CD8-positive, alpha-beta memory T cell (primary cell): Measurements from ENCODE around the gene IQSEC1. TPM values are rescaled to one million over a fixed set of nuclear protein-coding genes. Genes with fewer than 3 reads are reported as not detected.

Experiments used
- CTCF ChIA-PET: fragments of 350-600 bp; sonication (Branson Sonifier 250); formaldehyde crosslinking; loops from one replicate; lab custom pipeline; 2021; ENCODE audit warnings: antibody characterized with exemption; lab: Charles Lee
- POLR2A ChIA-PET: fragments of 350-600 bp; sonication (Branson Sonifier 250); formaldehyde crosslinking; loops from one replicate; lab custom pipeline; 2021; ENCODE audit warnings: antibody characterized with exemption; lab: Charles Lee
- DNase-seq, 5 donors: peaks; one replicate each; pipeline versions ENCODE4 v3.0.0 to v3.0.0-alpha.2; 2020 to 2022; ENCODE audit warnings: mixed read lengths in 1 of 5
- H3K27ac ChIP-seq: one replicate; pipeline ENCODE4 v1.7.0; 2013; ENCODE audit warnings: low read depth, mild to moderate bottlenecking, low read length, moderate library complexity
- H3K27me3 ChIP-seq: 2 replicates; pipeline ENCODE4 v1.7.0; 2013; ENCODE audit warnings: low read length, mild to moderate bottlenecking; ENCODE audit not compliant: insufficient read depth, poor library complexity, severe bottlenecking
- H3K36me3 ChIP-seq: 2 replicates; pipeline ENCODE4 v1.7.0; 2013; ENCODE audit warnings: mild to moderate bottlenecking, low read length, moderate library complexity; ENCODE audit not compliant: insufficient read depth
- H3K4me1 ChIP-seq: 2 replicates; pipeline ENCODE4 v1.7.0; 2013; ENCODE audit warnings: mild to moderate bottlenecking, low read length, moderate library complexity; ENCODE audit not compliant: insufficient read depth
- H3K4me3 ChIP-seq: 2 replicates; pipeline ENCODE4 v1.7.0; 2013; ENCODE audit warnings: mild to moderate bottlenecking, low read length
- H3K9me3 ChIP-seq: 2 replicates; pipeline ENCODE4 v1.7.0; 2013; ENCODE audit warnings: mild to moderate bottlenecking, low read length
- H3K27ac Mint-ChIP-seq, 8 donors: one replicate each; pipeline ENCODE4 v1.8.0; 2020 to 2021; ENCODE audit warnings: mixed read lengths in 8 of 8, mild to moderate bottlenecking in 6 of 8, inconsistent platforms in 3 of 8, moderate library complexity in 3 of 8
- H3K27me3 Mint-ChIP-seq, 2 donors: one replicate each; pipeline ENCODE4 v1.8.0; 2020 to 2021; ENCODE audit warnings: mixed read lengths in 2 of 2, mild to moderate bottlenecking in 1 of 2, moderate library complexity in 1 of 2
- H3K36me3 Mint-ChIP-seq, 3 donors: one replicate each; pipeline ENCODE4 v1.8.0; 2020 to 2021; ENCODE audit warnings: mixed read lengths in 3 of 3, inconsistent platforms in 1 of 3, mild to moderate bottlenecking in 1 of 3
- H3K4me1 Mint-ChIP-seq, 3 donors: one replicate each; pipeline ENCODE4 v1.8.0; 2020 to 2021; ENCODE audit warnings: mixed read lengths in 3 of 3, inconsistent platforms in 1 of 3, mild to moderate bottlenecking in 1 of 3
- H3K4me3 Mint-ChIP-seq, 7 donors: one replicate each; pipeline ENCODE4 v1.8.0; 2020 to 2021; ENCODE audit warnings: mixed read lengths in 7 of 7, mild to moderate bottlenecking in 6 of 7, moderate library complexity in 4 of 7, inconsistent platforms in 2 of 7
- H3K9me3 Mint-ChIP-seq, 5 donors: one replicate each; pipeline ENCODE4 v1.8.0; 2020 to 2022; ENCODE audit warnings: mixed read lengths in 5 of 5, mild to moderate bottlenecking in 3 of 5, moderate library complexity in 2 of 5, inconsistent platforms in 1 of 5
- polyA plus RNA-seq: library from polyadenylated mRNA; unstranded; fragments of 300-500 nt; fragmentation: Illumina TruSeq; gene quantifications from one replicate; pipeline ENCODE4 v1.2.3, GENCODE V29; 2021
- total RNA-seq, 2 experiments: library from RNA; stranded (reverse); gene quantifications; one replicate each; pipeline ENCODE4 v1.2.3, GENCODE V29; 2021

IQSEC1 gene
- total and polyA plus RNA-seq, 3 experiments from 2014 or later, result 18.5 to 33.7 (median 19.8) TPM

GRCh38 chr3:13045904-13046568, 27.2 kb downstream of the IQSEC1 start:
- ChIA-PET POLR2A (no interaction called here), CTCF (interaction anchor here (0.7 to 1.1 kb wide), 2 partner anchors 15 to 46 kb away, joined by 3 read pairs; no protein-coding TSS in a partner anchor)
- Mint-ChIP-seq H3K27me3 (peaks cover 0 to 2% of the 10 kb centered on the region in 2 donors), H3K4me3 (no peak overlapping the region), H3K9me3 (no peaks in the 10 kb centered on the region), H3K4me1 (peaks cover 6 to 21% (median 11%) of the 10 kb centered on the region in 3 donors), H3K27ac (peak overlapping the region in 3 of 8 donors; percentile 5 to 58 (median 7)), H3K36me3 (no peaks in the 10 kb centered on the region)
- DNase-seq, result peak in 1 of 5 donors; percentile 3
- Histone ChIP-seq H3K4me3 (no peak overlapping the region), H3K27ac (no peak overlapping the region), H3K4me1 (no peaks in the 10 kb centered on the region), H3K9me3 (no peaks in the 10 kb centered on the region), H3K36me3 (no peaks in the 10 kb centered on the region), H3K27me3 (no peaks in the 10 kb centered on the region)

GRCh38 chr3:13045241-13045903, 27.9 kb downstream of the IQSEC1 start:
- Mint-ChIP-seq H3K9me3 (no peaks in the 10 kb centered on the region), H3K36me3 (no peaks in the 10 kb centered on the region), H3K4me1 (peaks cover 12 to 28% (median 17%) of the 10 kb centered on the region in 3 donors), H3K4me3 (no peak overlapping the region), H3K27ac (peak overlapping the region in 1 of 8 donors; percentile 66), H3K27me3 (peaks cover 0 to 2% of the 10 kb centered on the region in 2 donors)
- Histone ChIP-seq H3K27me3 (no peaks in the 10 kb centered on the region), H3K27ac (no peak overlapping the region), H3K4me1 (peaks cover 6% of the 10 kb centered on the region), H3K36me3 (no peaks in the 10 kb centered on the region), H3K4me3 (no peak overlapping the region), H3K9me3 (no peaks in the 10 kb centered on the region)
- ChIA-PET CTCF (interaction anchor here (1.1 kb wide), 1 partner anchor 45 kb away, joined by 3 read pairs; no protein-coding TSS in a partner anchor), POLR2A (no interaction called here)
- no peak for DNase-seq

GRCh38 chr3:13044496-13045240, 28.6 kb downstream of the IQSEC1 start:
- H3K4me3 Mint-ChIP-seq, result no peak overlapping the region
- no peaks in the 10 kb centered on the region for H3K9me3 Mint-ChIP-seq
- peaks cover 12% of the 10 kb centered on the region for H3K4me1 ChIP-seq
- DNase-seq, result no peak
- CTCF ChIA-PET, result interaction anchor here (1.1 kb wide), 1 partner anchor 45 kb away, joined by 3 read pairs; no protein-coding TSS in a partner anchor
- no peaks in the 10 kb centered on the region for H3K9me3 ChIP-seq
- no peaks in the 10 kb centered on the region for H3K36me3 ChIP-seq
- H3K27me3 Mint-ChIP-seq, result peaks cover 0 to 2% of the 10 kb centered on the region in 2 donors
- no peak overlapping the region for H3K27ac Mint-ChIP-seq
- H3K36me3 Mint-ChIP-seq, result no peaks in the 10 kb centered on the region
- H3K4me3 ChIP-seq, result no peak overlapping the region
- no peaks in the 10 kb centered on the region for H3K27me3 ChIP-seq
- POLR2A ChIA-PET, result no interaction called here
- H3K27ac ChIP-seq, result no peak overlapping the region
- H3K4me1 Mint-ChIP-seq, result peaks cover 19 to 35% (median 24%) of the 10 kb centered on the region in 3 donors

- Histone ChIP-seq H3K4me1 (peaks cover 12% of the 10 kb centered on the region), H3K36me3 (no peaks in the 10 kb centered on the region), H3K27ac (no peak overlapping the region), H3K4me3 (no peak overlapping the region), H3K9me3 (no peaks in the 10 kb centered on the region), H3K27me3 (no peaks in the 10 kb centered on the region)
- H3K9me3 Mint-ChIP-seq, result no peaks in the 10 kb centered on the region
- POLR2A ChIA-PET, result no interaction called here
- no peak overlapping the region for H3K4me3 Mint-ChIP-seq
- H3K27ac Mint-ChIP-seq, result peak overlapping the region in 2 of 8 donors; percentile 3 to 12
- DNase-seq, result no peak
- CTCF ChIA-PET, result no interaction called here
- no peaks in the 10 kb centered on the region for H3K36me3 Mint-ChIP-seq
- peaks cover 19 to 35% (median 22%) of the 10 kb centered on the region in 3 donors for H3K4me1 Mint-ChIP-seq
- H3K27me3 Mint-ChIP-seq, result peaks cover 0 to 2% of the 10 kb centered on the region in 2 donors
Observed at GRCh38 chr3:13043656-13044055, 29.6 kb downstream of the IQSEC1 start.

GRCh38 chr3:13042715-13043271, 30.4 kb downstream of the IQSEC1 start:
- H3K27me3 Mint-ChIP-seq, result peaks cover 0 to 2% of the 10 kb centered on the region in 2 donors
- peaks cover 19 to 35% (median 22%) of the 10 kb centered on the region in 3 donors for H3K4me1 Mint-ChIP-seq
- CTCF ChIA-PET, result no interaction called here

GRCh38 chr3:13042127-13042701, 31.0 kb downstream of the IQSEC1 start:
- H3K36me3 Mint-ChIP-seq, result no peaks in the 10 kb centered on the region
- peaks cover 0 to 4% of the 10 kb centered on the region in 2 donors for H3K27me3 Mint-ChIP-seq
- POLR2A ChIA-PET, result no interaction called here
- Histone ChIP-seq H3K9me3 (no peaks in the 10 kb centered on the region), H3K4me1 (peaks cover 12% of the 10 kb centered on the region), H3K36me3 (no peaks in the 10 kb centered on the region), H3K27me3 (no peaks in the 10 kb centered on the region), H3K4me3 (no peak overlapping the region), H3K27ac (no peak overlapping the region)
- no peak overlapping the region for H3K4me3 Mint-ChIP-seq
- no peak overlapping the region for H3K27ac Mint-ChIP-seq
- peaks cover 19 to 35% (median 22%) of the 10 kb centered on the region in 3 donors for H3K4me1 Mint-ChIP-seq
- DNase-seq, result no peak
- CTCF ChIA-PET, result no interaction called here
- H3K9me3 Mint-ChIP-seq, result no peaks in the 10 kb centered on the region

More at GRCh38 chr3:13042715-13043271, 30.4 kb downstream of the IQSEC1 start:
- Mint-ChIP-seq H3K9me3 (no peaks in the 10 kb centered on the region), H3K36me3 (no peaks in the 10 kb centered on the region), H3K4me3 (no peak overlapping the region), H3K27ac (no peak overlapping the region)
- Histone ChIP-seq H3K4me3 (no peak overlapping the region), H3K27me3 (no peaks in the 10 kb centered on the region), H3K4me1 (peaks cover 12% of the 10 kb centered on the region), H3K36me3 (no peaks in the 10 kb centered on the region), H3K9me3 (no peaks in the 10 kb centered on the region), H3K27ac (no peak overlapping the region)
- POLR2A ChIA-PET, result no interaction called here
- no peak for DNase-seq

- POLR2A ChIA-PET, result no interaction called here
- Mint-ChIP-seq H3K4me3 (peak overlapping the region in 1 of 7 donors; percentile 56), H3K36me3 (no peaks in the 10 kb centered on the region), H3K27me3 (peaks cover 0 to 4% of the 10 kb centered on the region in 2 donors), H3K27ac (peak overlapping the region in 2 of 8 donors; percentile 44 to 45), H3K4me1 (peaks cover 19 to 29% (median 19%) of the 10 kb centered on the region in 3 donors), H3K9me3 (no peaks in the 10 kb centered on the region)
- no peak overlapping the region for H3K4me3 ChIP-seq
- H3K9me3 ChIP-seq, result no peaks in the 10 kb centered on the region
- no peak for DNase-seq
- H3K27me3 ChIP-seq, result no peaks in the 10 kb centered on the region
- CTCF ChIA-PET, result no interaction called here
- H3K27ac ChIP-seq, result no peak overlapping the region
- H3K4me1 ChIP-seq, result peaks cover 12% of the 10 kb centered on the region
- H3K36me3 ChIP-seq, result no peaks in the 10 kb centered on the region
Observed at GRCh38 chr3:13041113-13041776, 32.0 kb downstream of the IQSEC1 start.
